Measurements from ENCODE around the gene NHLRC4.
"Not testable (repeated sequence)": the region's sequence is repeated elsewhere in the genome, so short reads cannot be mapped to it uniquely, and the experiment has no call there.

The NHLRC4 gene

GRCh38 chr16:595094-595528 is 28.3 kb downstream of the NHLRC4 start:
- Histone ChIP-seq H3K9ac (ENCODE audit: insufficient read length, low read depth) (no peak overlapping the region), H3K4me1 (ENCODE audit: insufficient read depth, insufficient read length) (peaks cover 9% of the 10 kb centered on the region), H3K4me3 (ENCODE audit: insufficient read length, low read depth) (no peak overlapping the region), H3K36me3 (ENCODE audit: insufficient read depth, insufficient read length, low read length) (peaks cover 42% of the 10 kb centered on the region), H3K9me3 (ENCODE audit: insufficient read depth, low read length) (no peaks in the 10 kb centered on the region; the same call in 1 of the 2 replicates), H3K27me3 (ENCODE audit: insufficient read depth, insufficient read length) (peaks cover 59% of the 10 kb centered on the region)
- TF ChIP-seq SUZ12 (IDR thresholded peaks at IDR 0.05; ENCODE audit: extremely low read depth, insufficient read depth, insufficient read length) = no peak
- no peak for TF ChIP-seq ZNF274 (IDR thresholded peaks at IDR 0.05; ENCODE audit: low read depth, low read length)
- TF ChIP-seq YY1 (IDR thresholded peaks at IDR 0.05; ENCODE audit: insufficient read depth, insufficient read length) = no peak
- DNase-seq (ENCODE audit: low read depth, low spot score) = no peak

- peaks cover 7% of the 10 kb centered on the region for H3K4me1 ChIP-seq (ENCODE audit: insufficient read depth, insufficient read length)
Measured at GRCh38 chr16:595942-596735, 29.3 kb downstream of the NHLRC4 start.

GRCh38 chr16:596736-597060 is 29.9 kb downstream of the NHLRC4 start:
- H3K4me1 ChIP-seq (ENCODE audit: insufficient read depth, insufficient read length) = peaks cover 7% of the 10 kb centered on the region
- H3K27me3 ChIP-seq (ENCODE audit: insufficient read depth, insufficient read length) = peaks cover 43% of the 10 kb centered on the region
- no peak overlapping the region for H3K4me3 ChIP-seq (ENCODE audit: insufficient read length, low read depth)
- DNase-seq (ENCODE audit: low read depth, low spot score) = no peak
- no peak overlapping the region for H3K9ac ChIP-seq (ENCODE audit: insufficient read length, low read depth)
- no peaks in the 10 kb centered on the region; the same call in 1 of the 2 replicates for H3K9me3 ChIP-seq (ENCODE audit: insufficient read depth, low read length)
- TF ChIP-seq SUZ12 (IDR thresholded peaks at IDR 0.05; ENCODE audit: extremely low read depth, insufficient read depth, insufficient read length) (no peak), YY1 (IDR thresholded peaks at IDR 0.05; ENCODE audit: insufficient read depth, insufficient read length) (no peak), ZNF274 (IDR thresholded peaks at IDR 0.05; ENCODE audit: low read depth, low read length) (no peak)
- peaks cover 45% of the 10 kb centered on the region for H3K36me3 ChIP-seq (ENCODE audit: insufficient read depth, insufficient read length, low read length)

More at GRCh38 chr16:595942-596735, 29.3 kb downstream of the NHLRC4 start:
- Histone ChIP-seq H3K9ac (ENCODE audit: insufficient read length, low read depth) (no peak overlapping the region), H3K4me3 (ENCODE audit: insufficient read length, low read depth) (no peak overlapping the region), H3K9me3 (ENCODE audit: insufficient read depth, low read length) (no peaks in the 10 kb centered on the region; the same call in 1 of the 2 replicates), H3K27me3 (ENCODE audit: insufficient read depth, insufficient read length) (peaks cover 48% of the 10 kb centered on the region), H3K36me3 (ENCODE audit: insufficient read depth, insufficient read length, low read length) (peaks cover 43% of the 10 kb centered on the region)
- no peak for DNase-seq (ENCODE audit: low read depth, low spot score)
- no peak for TF ChIP-seq YY1 (IDR thresholded peaks at IDR 0.05; ENCODE audit: insufficient read depth, insufficient read length)
- no peak for TF ChIP-seq SUZ12 (IDR thresholded peaks at IDR 0.05; ENCODE audit: extremely low read depth, insufficient read depth, insufficient read length)
- TF ChIP-seq ZNF274 (IDR thresholded peaks at IDR 0.05; ENCODE audit: low read depth, low read length) = no peak

- Histone ChIP-seq H3K36me3 (ENCODE audit: insufficient read depth, insufficient read length, low read length) (peaks cover 36% of the 10 kb centered on the region), H3K27me3 (ENCODE audit: insufficient read depth, insufficient read length) (peaks cover 33% of the 10 kb centered on the region)
- not testable (repeated sequence) for DNase-seq (ENCODE audit: low read depth, low spot score); H3K4me3 ChIP-seq (ENCODE audit: insufficient read length, low read depth); H3K9me3 ChIP-seq (ENCODE audit: insufficient read depth, low read length); H3K4me1 ChIP-seq (ENCODE audit: insufficient read depth, insufficient read length); H3K9ac ChIP-seq (ENCODE audit: insufficient read length, low read depth)
Measured at GRCh38 chr16:597655-598054, 30.9 kb downstream of the NHLRC4 start.

GRCh38 chr16:598823-599739 is 32.3 kb downstream of the NHLRC4 start:
- Histone ChIP-seq H3K4me3 (ENCODE audit: insufficient read length, low read depth) (no peak overlapping the region), H3K9me3 (ENCODE audit: insufficient read depth, low read length) (no peaks in the 10 kb centered on the region; the same call in 1 of the 2 replicates), H3K4me1 (ENCODE audit: insufficient read depth, insufficient read length) (peaks cover 2% of the 10 kb centered on the region), H3K36me3 (ENCODE audit: insufficient read depth, insufficient read length, low read length) (peaks cover 27% of the 10 kb centered on the region), H3K9ac (ENCODE audit: insufficient read length, low read depth) (no peak overlapping the region), H3K27me3 (ENCODE audit: insufficient read depth, insufficient read length) (peaks cover 19% of the 10 kb centered on the region)
- DNase-seq (ENCODE audit: low read depth, low spot score) = no peak
- TF ChIP-seq YY1 (IDR thresholded peaks at IDR 0.05; ENCODE audit: insufficient read depth, insufficient read length) (no peak), ZNF274 (IDR thresholded peaks at IDR 0.05; ENCODE audit: low read depth, low read length) (no peak), SUZ12 (IDR thresholded peaks at IDR 0.05; ENCODE audit: extremely low read depth, insufficient read depth, insufficient read length) (no peak)

- H3K27me3 ChIP-seq (ENCODE audit: insufficient read depth, insufficient read length) = peaks cover 9% of the 10 kb centered on the region
- H3K4me3 ChIP-seq (ENCODE audit: insufficient read length, low read depth) = no peak overlapping the region
- peaks cover 27% of the 10 kb centered on the region for H3K36me3 ChIP-seq (ENCODE audit: insufficient read depth, insufficient read length, low read length)
- TF ChIP-seq ZNF274 (IDR thresholded peaks at IDR 0.05; ENCODE audit: low read depth, low read length) (no peak), SUZ12 (IDR thresholded peaks at IDR 0.05; ENCODE audit: extremely low read depth, insufficient read depth, insufficient read length) (no peak), YY1 (IDR thresholded peaks at IDR 0.05; ENCODE audit: insufficient read depth, insufficient read length) (no peak)
- H3K4me1 ChIP-seq (ENCODE audit: insufficient read depth, insufficient read length) = peaks cover 2% of the 10 kb centered on the region
- H3K9me3 ChIP-seq (ENCODE audit: insufficient read depth, low read length) = peaks cover 5% of the 10 kb centered on the region; the same call in 1 of the 2 replicates
- no peak for DNase-seq (ENCODE audit: low read depth, low spot score)
- H3K9ac ChIP-seq (ENCODE audit: insufficient read length, low read depth) = no peak overlapping the region
Measured at GRCh38 chr16:600781-601180, 34.0 kb downstream of the NHLRC4 start.

- H3K27me3 ChIP-seq (ENCODE audit: insufficient read depth, insufficient read length) = peaks cover 3% of the 10 kb centered on the region
- peaks cover 12% of the 10 kb centered on the region for H3K36me3 ChIP-seq (ENCODE audit: insufficient read depth, insufficient read length, low read length)
- H3K9ac ChIP-seq (ENCODE audit: insufficient read length, low read depth) = no peak overlapping the region
- H3K4me1 ChIP-seq (ENCODE audit: insufficient read depth, insufficient read length) = peaks cover 4% of the 10 kb centered on the region
- TF ChIP-seq ZNF274 (IDR thresholded peaks at IDR 0.05; ENCODE audit: low read depth, low read length) = no peak
- TF ChIP-seq YY1 (IDR thresholded peaks at IDR 0.05; ENCODE audit: insufficient read depth, insufficient read length) = no peak
- TF ChIP-seq SUZ12 (IDR thresholded peaks at IDR 0.05; ENCODE audit: extremely low read depth, insufficient read depth, insufficient read length) = no peak
- no peak for DNase-seq (ENCODE audit: low read depth, low spot score)
- peaks cover 5% of the 10 kb centered on the region; the same call in 1 of the 2 replicates for H3K9me3 ChIP-seq (ENCODE audit: insufficient read depth, low read length)
- H3K4me3 ChIP-seq (ENCODE audit: insufficient read length, low read depth) = no peak overlapping the region
Measured at GRCh38 chr16:603933-604332, 37.1 kb downstream of the NHLRC4 start.
